Measurements from ENCODE around the gene LCMT2. TPM values are rescaled to one million over a fixed set of nuclear protein-coding genes. Genes with fewer than 3 reads are reported as not detected.

Gene LCMT2
- total RNA-seq, 2 experiments from 2014 or later: 8.3 to 9.2 TPM

DNA sequence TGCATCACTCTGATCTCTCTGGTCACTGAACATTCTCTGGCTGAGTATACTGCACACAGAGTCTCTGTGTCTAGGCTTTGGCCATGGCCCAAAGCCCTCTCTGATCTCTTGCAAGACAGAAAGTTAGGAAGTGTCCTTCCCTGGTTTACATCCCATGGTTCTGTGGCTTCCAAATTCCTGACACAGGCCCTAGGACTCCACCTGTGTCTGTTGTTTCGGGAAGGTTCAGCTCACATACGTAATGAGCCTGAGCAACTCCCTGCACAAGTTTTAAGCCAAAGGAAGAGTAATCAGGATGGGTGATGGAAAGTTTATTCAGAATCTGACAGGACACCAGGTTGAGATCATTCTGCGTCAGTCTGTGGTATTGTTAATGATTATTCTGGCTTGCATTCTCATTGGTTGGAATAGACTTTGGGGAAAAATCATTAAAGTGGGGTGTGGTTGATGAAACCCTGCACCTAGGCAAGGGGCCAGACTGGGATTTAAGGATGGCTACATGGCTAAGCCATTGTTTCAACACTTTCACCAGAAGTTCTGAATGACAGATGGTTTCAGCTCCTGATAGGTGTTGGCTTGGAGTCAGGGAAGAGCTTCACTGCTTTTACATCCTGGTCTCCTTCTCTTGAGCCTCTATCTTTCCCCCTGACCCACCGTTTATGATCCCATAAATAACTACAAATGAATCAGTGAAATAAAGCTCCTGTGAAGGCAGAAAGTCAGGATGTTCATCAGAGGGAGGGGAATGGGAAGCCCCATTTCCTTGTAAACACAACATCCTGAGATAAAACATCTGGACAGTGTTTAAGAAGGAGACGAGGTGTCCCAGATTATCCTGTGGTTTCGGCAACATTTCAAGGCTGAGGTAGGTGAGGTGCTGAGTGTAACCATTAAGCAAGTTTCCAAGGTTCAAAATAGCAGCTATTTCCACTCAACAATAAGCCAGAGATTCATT, 14.1 kb downstream of the LCMT2 start:
- TF ChIP-seq, protein P1, sequence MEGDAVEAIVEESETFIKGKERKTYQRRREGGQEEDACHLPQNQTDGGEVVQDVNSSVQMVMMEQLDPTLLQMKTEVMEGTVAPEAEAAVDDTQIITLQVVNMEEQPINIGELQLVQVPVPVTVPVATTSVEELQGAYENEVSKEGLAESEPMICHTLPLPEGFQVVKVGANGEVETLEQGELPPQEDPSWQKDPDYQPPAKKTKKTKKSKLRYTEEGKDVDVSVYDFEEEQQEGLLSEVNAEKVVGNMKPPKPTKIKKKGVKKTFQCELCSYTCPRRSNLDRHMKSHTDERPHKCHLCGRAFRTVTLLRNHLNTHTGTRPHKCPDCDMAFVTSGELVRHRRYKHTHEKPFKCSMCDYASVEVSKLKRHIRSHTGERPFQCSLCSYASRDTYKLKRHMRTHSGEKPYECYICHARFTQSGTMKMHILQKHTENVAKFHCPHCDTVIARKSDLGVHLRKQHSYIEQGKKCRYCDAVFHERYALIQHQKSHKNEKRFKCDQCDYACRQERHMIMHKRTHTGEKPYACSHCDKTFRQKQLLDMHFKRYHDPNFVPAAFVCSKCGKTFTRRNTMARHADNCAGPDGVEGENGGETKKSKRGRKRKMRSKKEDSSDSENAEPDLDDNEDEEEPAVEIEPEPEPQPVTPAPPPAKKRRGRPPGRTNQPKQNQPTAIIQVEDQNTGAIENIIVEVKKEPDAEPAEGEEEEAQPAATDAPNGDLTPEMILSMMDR (IDR thresholded peaks at IDR 0.05): no peak
- no peak for ATAC-seq
- intact Hi-C loops (cut with micrococcal nuclease): no loop called here
- Mint-ChIP-seq H3K27me3 (peaks cover 21% of the 10 kb centered on the region), H3K9me3 (no peaks in the 10 kb centered on the region), H3K4me3 (no peak overlapping the region), H3K4me1 (ENCODE audit: low read depth) (no peaks in the 10 kb centered on the region), H3K36me3 (ENCODE audit: low read depth) (no peaks in the 10 kb centered on the region), H3K27ac (no peak overlapping the region)
- ChIA-PET CTCF (interaction anchor here (1.9 kb wide), 1 partner anchor 31 kb away, joined by 6 read pairs; no protein-coding TSS in a partner anchor), POLR2A (interaction anchor here (1.2 kb wide), 1 partner anchor 12 kb away, joined by 3 read pairs; no protein-coding TSS in a partner anchor)
- DNase-seq: no peak

DNA sequence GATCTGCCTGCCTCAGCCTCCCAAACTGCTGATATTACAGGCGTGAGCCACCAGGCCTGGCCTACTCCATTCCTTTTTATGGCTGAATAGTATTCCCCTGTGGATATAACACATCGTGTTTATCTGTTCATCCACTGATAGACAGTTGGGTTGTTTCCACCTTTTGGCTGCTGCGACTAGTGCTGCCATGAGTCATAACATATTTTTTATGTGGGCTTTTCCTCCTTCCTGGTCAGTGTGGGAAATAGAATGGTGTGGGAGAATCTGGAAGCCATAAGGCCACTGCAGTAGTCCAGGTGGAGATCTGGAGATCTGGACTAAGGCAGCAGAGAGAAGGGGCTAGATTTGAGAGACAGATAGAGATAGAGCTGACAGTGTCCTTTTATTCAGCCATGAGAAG, 16.2 kb downstream of the LCMT2 start:
- Mint-ChIP-seq H3K27ac (no peak overlapping the region), H3K27me3 (peaks cover 30% of the 10 kb centered on the region), H3K4me3 (no peak overlapping the region), H3K9me3 (no peaks in the 10 kb centered on the region), H3K36me3 (ENCODE audit: low read depth) (no peaks in the 10 kb centered on the region), H3K4me1 (ENCODE audit: low read depth) (no peaks in the 10 kb centered on the region)
- DNase-seq (no peak), ATAC-seq (no peak)
- ChIA-PET CTCF (interaction anchor here (1.0 kb wide), 1 partner anchor 11 kb away, joined by 3 read pairs; no protein-coding TSS in a partner anchor), POLR2A (no interaction called here)
- TF ChIP-seq, protein P1 (IDR thresholded peaks at IDR 0.05): no peak
- intact Hi-C loops (cut with micrococcal nuclease): no loop called here

DNA sequence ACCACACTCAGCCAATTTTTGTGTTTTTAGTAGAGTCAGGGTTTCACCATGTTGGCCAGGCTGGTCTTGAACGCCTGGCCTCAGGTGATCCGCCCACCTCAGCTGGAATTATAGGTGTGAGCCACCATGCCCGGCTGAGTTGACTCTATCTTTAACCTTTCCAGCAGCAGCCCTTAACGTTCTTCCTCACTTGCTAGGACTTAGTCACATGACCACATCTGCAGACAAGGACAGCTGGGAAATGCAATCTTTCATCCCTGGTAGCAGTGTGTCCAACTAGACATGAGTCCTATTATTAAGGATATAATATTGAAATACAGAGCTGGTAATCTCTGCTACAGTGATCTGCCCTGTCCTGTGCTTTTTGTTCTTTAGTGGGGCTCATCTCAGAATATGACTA, 18.0 kb downstream of the LCMT2 start:
- Mint-ChIP-seq H3K4me1 (ENCODE audit: low read depth) (no peaks in the 10 kb centered on the region), H3K9me3 (no peaks in the 10 kb centered on the region), H3K36me3 (ENCODE audit: low read depth) (no peaks in the 10 kb centered on the region), H3K4me3 (no peak overlapping the region), H3K27me3 (peaks cover 35% of the 10 kb centered on the region), H3K27ac (no peak overlapping the region)
- ATAC-seq (no peak), DNase-seq (no peak)
- ChIA-PET POLR2A (no interaction called here), CTCF (interaction anchor here (0.9 to 3.6 kb wide), 4 partner anchors 27 to 108 kb away, joined by 3 to 12 read pairs (median 4); no protein-coding TSS in a partner anchor)
- intact Hi-C loops (cut with micrococcal nuclease): no loop called here
- TF ChIP-seq, protein P1 (IDR thresholded peaks at IDR 0.05): no peak

DNA sequence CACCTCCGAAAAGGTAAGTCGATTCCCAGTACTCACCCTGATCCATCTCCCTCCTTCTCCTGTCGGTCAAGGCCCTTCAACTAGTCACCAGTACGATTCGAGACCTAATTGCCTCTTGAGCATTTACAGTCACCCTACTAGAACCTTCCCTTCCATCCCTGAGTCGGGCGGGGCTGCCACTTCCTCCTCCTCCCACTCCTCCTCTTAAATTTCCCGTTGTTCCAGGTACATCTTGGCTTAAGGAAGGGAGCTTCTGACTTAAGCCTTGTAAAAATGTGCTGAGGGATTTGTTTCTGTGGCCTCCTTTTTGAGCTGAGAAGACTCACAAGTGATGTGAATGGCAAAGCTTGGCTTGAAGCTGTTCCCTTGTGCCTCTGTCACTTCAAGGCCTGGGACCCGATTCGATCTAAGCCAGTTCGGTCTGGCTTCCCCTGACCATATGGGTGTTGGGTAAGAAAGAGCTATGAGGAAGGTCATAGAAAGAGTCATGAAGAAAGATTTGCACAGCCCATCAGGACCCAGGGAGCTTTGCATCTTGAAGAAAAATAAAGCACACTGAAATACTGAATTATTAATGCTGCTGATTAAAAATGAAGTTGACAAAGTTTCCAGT, 28.1 kb downstream of the LCMT2 start, which contains the start of gene TGM7:
TSS of gene TGM7 (minus strand) at position 51 of the 613 bp plus-strand sequence.
- Mint-ChIP-seq H3K4me1 (ENCODE audit: low read depth) (no peaks in the 10 kb centered on the region), H3K9me3 (no peaks in the 10 kb centered on the region), H3K27ac (no peak within 1 kb of the TSS), H3K4me3 (no peak within 1 kb of the TSS), H3K27me3 (peaks cover 16% of the 10 kb centered on the region), H3K36me3 (ENCODE audit: low read depth) (no peaks in the 10 kb centered on the region)
- intact Hi-C loops (cut with micrococcal nuclease): no loop called here
- TF ChIP-seq, protein P1 (IDR thresholded peaks at IDR 0.05): no peak
- DNase-seq (no peak), ATAC-seq (no peak)
- ChIA-PET CTCF (interaction anchor here (0.6 to 1.5 kb wide), 5 partner anchors 16 to 110 kb away, joined by 3 to 5 read pairs (median 3); no protein-coding TSS in a partner anchor), POLR2A (no interaction called here)
